HG02759 (cell line): ENCODE results near the gene ACTN1.
"Not testable (repeated sequence)": the region's sequence is repeated elsewhere in the genome, so short reads cannot be mapped to it uniquely, and the experiment has no call there.

ENCODE experiments used
- ATAC-seq: cut with Tn5 transposase; IDR thresholded peaks from one replicate; pipeline ENCODE4 v1.9.1; 2021; ENCODE audit warnings: mild to moderate bottlenecking, moderate library complexity; ENCODE audit not compliant: unreplicated experiment

Gene ACTN1

GRCh38 chr14:68866991-68867533 is 112.0 kb downstream of the ACTN1 start:
- no peak for ATAC-seq

GRCh38 chr14:68865542-68865941 is 113.6 kb downstream of the ACTN1 start:
- no peak for ATAC-seq

GRCh38 chr14:68864361-68864750 is 114.7 kb downstream of the ACTN1 start:
- no peak for ATAC-seq

- no peak for ATAC-seq
Observed at GRCh38 chr14:68863610-68864360, 115.3 kb downstream of the ACTN1 start.

GRCh38 chr14:68862954-68863594 is 116.0 kb downstream of the ACTN1 start:
- no peak for ATAC-seq

- no peak for ATAC-seq
Observed at GRCh38 chr14:68860771-68861170, 118.3 kb downstream of the ACTN1 start.

- ATAC-seq: no peak
Observed at GRCh38 chr14:68857516-68858070, 121.5 kb downstream of the ACTN1 start.

GRCh38 chr14:68856572-68856971 is 122.5 kb downstream of the ACTN1 start:
- ATAC-seq: no peak

- no peak for ATAC-seq
Observed at GRCh38 chr14:68854421-68854820, 124.7 kb downstream of the ACTN1 start.

GRCh38 chr14:68853749-68854148 is 125.4 kb downstream of the ACTN1 start:
- no peak for ATAC-seq

GRCh38 chr14:68852493-68852892 is 126.6 kb downstream of the ACTN1 start:
- ATAC-seq: not testable (repeated sequence)

- ATAC-seq: no peak
Observed at GRCh38 chr14:68851078-68851477, 128.0 kb downstream of the ACTN1 start.

- ATAC-seq: no peak
Observed at GRCh38 chr14:68849416-68849815, 129.7 kb downstream of the ACTN1 start.

GRCh38 chr14:68848253-68848652 is 130.8 kb downstream of the ACTN1 start:
- ATAC-seq: no peak

- ATAC-seq: not testable (repeated sequence)
Observed at GRCh38 chr14:68847640-68848039, 131.5 kb downstream of the ACTN1 start.

GRCh38 chr14:68846466-68846865 is 132.6 kb downstream of the ACTN1 start:
- no peak for ATAC-seq

- ATAC-seq: no peak
Observed at GRCh38 chr14:68844210-68844545, 134.9 kb downstream of the ACTN1 start.

GRCh38 chr14:68843471-68844209 is 135.5 kb downstream of the ACTN1 start:
- ATAC-seq: no peak

- ATAC-seq: no peak
Observed at GRCh38 chr14:68842298-68842697, 136.8 kb downstream of the ACTN1 start.

GRCh38 chr14:68841016-68841809 is 137.9 kb downstream of the ACTN1 start:
- no peak for ATAC-seq

- no peak for ATAC-seq
Observed at GRCh38 chr14:68840454-68840853, 138.6 kb downstream of the ACTN1 start.
